Stimulated activated CD4-positive, alpha-beta T cell treated with anti-CD3 and anti-CD28 coated beads, Interleukin-1b, Interleukin-23, amount 100 ng/mL, for 1 hour (primary cell): ENCODE measurements around the gene TUBB4A.
A peak's percentile ranks its signal among the peaks of the same experiment; 100 is the strongest.
"Not testable (repeated sequence)": the region's sequence is repeated elsewhere in the genome, so short reads cannot be mapped to it uniquely, and the experiment has no call there.

ENCODE experiments used
- DNase-seq, 2 donors: peaks; one replicate each; pipeline ENCODE4 v3.0.0-alpha.2; 2020; ENCODE audit warnings: low read depth in 2 of 2

TUBB4A gene

GRCh38 chr19:6501740-6502648, at the start of gene TUBB4A:
Gene TUBB4A, minus strand, starts transcription at chr19:6502309. Its CDS starts 97 bp downstream, at chr19:6502212.
- peak in 1 of 2 donors; percentile 15 for DNase-seq

GRCh38 chr19:6551091-6551490, 49.0 kb upstream of the TUBB4A start:
- no peak for DNase-seq

- not testable (repeated sequence) for DNase-seq
Measured at GRCh38 chr19:6550679-6551078, 48.6 kb upstream of the TUBB4A start.

- DNase-seq: no peak
Measured at GRCh38 chr19:6543866-6544347, 41.8 kb upstream of the TUBB4A start.

GRCh38 chr19:6540918-6541689, 39.0 kb upstream of the TUBB4A start:
- DNase-seq: no peak

- no peak for DNase-seq
Measured at GRCh38 chr19:6539514-6539913, 37.4 kb upstream of the TUBB4A start.

- no peak for DNase-seq
Measured at GRCh38 chr19:6535558-6536137, 33.5 kb upstream of the TUBB4A start.

- no peak for DNase-seq
Measured at GRCh38 chr19:6534451-6535093, 32.5 kb upstream of the TUBB4A start.

GRCh38 chr19:6533746-6534418, 31.8 kb upstream of the TUBB4A start:
- no peak for DNase-seq

GRCh38 chr19:6533000-6533328, 30.9 kb upstream of the TUBB4A start:
- no peak for DNase-seq

GRCh38 chr19:6532244-6532999, 30.3 kb upstream of the TUBB4A start:
- DNase-seq: no peak

- no peak for DNase-seq
Measured at GRCh38 chr19:6531956-6532243, 29.8 kb upstream of the TUBB4A start.

GRCh38 chr19:6531163-6531955, 29.2 kb upstream of the TUBB4A start:
- no peak for DNase-seq

GRCh38 chr19:6530386-6531162, 28.5 kb upstream of the TUBB4A start, which contains the start of gene TNFSF9:
Gene TNFSF9, plus strand, starts transcription at chr19:6531026. Its CDS starts 11 bp downstream, at chr19:6531037.
- DNase-seq: peak; percentile 51 to 81

GRCh38 chr19:6529937-6530385, 27.9 kb upstream of the TUBB4A start:
- no peak for DNase-seq

- DNase-seq: no peak
Measured at GRCh38 chr19:6529351-6529750, 27.2 kb upstream of the TUBB4A start.

GRCh38 chr19:6528544-6529121, 26.5 kb upstream of the TUBB4A start:
- DNase-seq: no peak

- no peak for DNase-seq
Measured at GRCh38 chr19:6527893-6528543, 25.9 kb upstream of the TUBB4A start.
